Cardiac muscle cell (in vitro differentiated cells and primary cell): ENCODE measurements around the gene JMJD1C. TPM values are rescaled to one million over a fixed set of nuclear protein-coding genes. Genes with fewer than 3 reads are reported as not detected.

Source experiments
- DNase-seq, 2 donors: peaks; one replicate each; pipeline versions ENCODE4 v3.0.0 to v3.0.0-alpha.2; 2010 to 2017; ENCODE audit warnings: low read depth in 1 of 2, low spot score in 1 of 2
- H3K27ac ChIP-seq: fragments of 200-600 bp; sonication (generic); 2 replicates; pipeline ENCODE4 v1.5.1; 2016
- H3K27me3 ChIP-seq: fragments of 200-600 bp; sonication (generic); 2 replicates; pipeline ENCODE4 v1.6.0; 2016; ENCODE audit warnings: control low read depth
- H3K36me3 ChIP-seq: fragments of 200-600 bp; sonication (generic); 2 replicates; pipeline ENCODE4 v1.5.1; 2016; ENCODE audit warnings: control low read depth
- H3K4me1 ChIP-seq: fragments of 200-600 bp; sonication (generic); 2 replicates; pipeline ENCODE4 v1.8.1; 2017; ENCODE audit warnings: low read depth, mild to moderate bottlenecking, mixed run types
- H3K4me3 ChIP-seq: fragments of 200-600 bp; sonication (generic); 2 replicates; pipeline ENCODE4 v1.5.1; 2016; ENCODE audit warnings: mild to moderate bottlenecking
- H3K9me3 ChIP-seq: fragments of 200-600 bp; sonication (generic); 2 replicates; pipeline ENCODE4 v1.5.1; 2017; ENCODE audit warnings: low read depth, mild to moderate bottlenecking, control low read depth
- polyA plus RNA-seq: library from polyadenylated mRNA; unstranded; fragments of >200 nt; fragmentation: Nextera tagmentation; extraction: Ambion mirVana; gene quantifications from 2 replicates; pipeline ENCODE4 v1.2.1, GENCODE V29; 2016
- total RNA-seq: library from RNA; depleted of rRNA; stranded (reverse); fragments of >200 nt; gene quantifications from 2 replicates; pipeline ENCODE4 v1.2.3, GENCODE V29; 2016
- TF ChIP-seq, protein P1 (sequence below): IDR thresholded peaks from 2 replicates; pipeline ENCODE4 v1.5.1; 2012; ENCODE audit warnings: low read depth, mild to moderate bottlenecking, low read length

The JMJD1C gene
- total and polyA plus RNA-seq, 2 experiments from 2014 or later, result 59.1 to 144 TPM

DNA sequence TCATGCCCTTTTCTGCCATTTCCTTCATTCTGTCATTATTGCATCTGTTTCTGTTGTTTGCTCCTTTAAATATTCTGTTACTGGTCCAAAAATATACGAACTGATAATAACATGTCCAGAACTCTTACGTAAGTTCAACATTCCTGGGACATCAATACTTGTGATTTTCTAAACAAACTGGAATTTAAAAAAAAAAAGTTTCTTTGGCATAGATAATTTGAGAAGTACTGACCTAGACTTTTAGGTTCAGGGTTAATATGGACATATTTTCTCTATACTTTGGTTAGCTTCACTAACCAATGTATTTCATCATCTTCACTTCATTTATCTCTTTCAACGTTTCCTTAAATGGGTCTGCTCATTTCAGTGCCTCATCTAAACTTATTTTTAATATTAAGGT lies 147.3 kb downstream of the JMJD1C start:
- Histone ChIP-seq H3K27me3 (no peaks in the 10 kb centered on the region), H3K9me3 (no peaks in the 10 kb centered on the region), H3K36me3 (no peaks in the 10 kb centered on the region), H3K4me1 (peaks cover 3% of the 10 kb centered on the region), H3K4me3 (no peak overlapping the region), H3K27ac (no peak overlapping the region)
- peak in 1 of 2 donors; percentile 23 for DNase-seq
- TF ChIP-seq, protein P1, sequence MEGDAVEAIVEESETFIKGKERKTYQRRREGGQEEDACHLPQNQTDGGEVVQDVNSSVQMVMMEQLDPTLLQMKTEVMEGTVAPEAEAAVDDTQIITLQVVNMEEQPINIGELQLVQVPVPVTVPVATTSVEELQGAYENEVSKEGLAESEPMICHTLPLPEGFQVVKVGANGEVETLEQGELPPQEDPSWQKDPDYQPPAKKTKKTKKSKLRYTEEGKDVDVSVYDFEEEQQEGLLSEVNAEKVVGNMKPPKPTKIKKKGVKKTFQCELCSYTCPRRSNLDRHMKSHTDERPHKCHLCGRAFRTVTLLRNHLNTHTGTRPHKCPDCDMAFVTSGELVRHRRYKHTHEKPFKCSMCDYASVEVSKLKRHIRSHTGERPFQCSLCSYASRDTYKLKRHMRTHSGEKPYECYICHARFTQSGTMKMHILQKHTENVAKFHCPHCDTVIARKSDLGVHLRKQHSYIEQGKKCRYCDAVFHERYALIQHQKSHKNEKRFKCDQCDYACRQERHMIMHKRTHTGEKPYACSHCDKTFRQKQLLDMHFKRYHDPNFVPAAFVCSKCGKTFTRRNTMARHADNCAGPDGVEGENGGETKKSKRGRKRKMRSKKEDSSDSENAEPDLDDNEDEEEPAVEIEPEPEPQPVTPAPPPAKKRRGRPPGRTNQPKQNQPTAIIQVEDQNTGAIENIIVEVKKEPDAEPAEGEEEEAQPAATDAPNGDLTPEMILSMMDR, result no peak

DNA sequence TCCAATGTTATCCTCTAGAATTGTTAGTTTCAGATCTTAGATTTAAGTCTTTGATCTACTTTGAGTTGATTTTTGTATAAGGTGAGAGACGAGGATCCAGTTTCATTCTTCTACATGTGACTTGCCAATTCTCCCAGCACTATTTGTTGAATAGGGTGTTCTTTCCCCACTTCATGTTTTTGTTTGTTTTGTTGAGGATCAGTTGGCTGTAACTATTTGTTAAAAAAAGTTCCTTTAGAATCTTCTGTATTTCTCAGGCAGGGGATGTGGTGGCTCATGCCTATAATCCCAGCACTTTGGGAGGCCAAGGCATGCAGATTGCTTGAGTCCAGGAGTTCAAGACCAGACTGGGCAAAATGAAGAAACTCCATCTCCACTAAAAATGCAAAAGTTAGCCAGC lies 151.8 kb downstream of the JMJD1C start:
- H3K27ac ChIP-seq, result peak overlapping the region; percentile 1
- no peaks in the 10 kb centered on the region for H3K36me3 ChIP-seq
- TF ChIP-seq, protein P1, result no peak
- no peaks in the 10 kb centered on the region for H3K9me3 ChIP-seq
- no peak for DNase-seq
- no peak overlapping the region for H3K4me3 ChIP-seq
- no peaks in the 10 kb centered on the region for H3K4me1 ChIP-seq
- no peaks in the 10 kb centered on the region for H3K27me3 ChIP-seq

DNA sequence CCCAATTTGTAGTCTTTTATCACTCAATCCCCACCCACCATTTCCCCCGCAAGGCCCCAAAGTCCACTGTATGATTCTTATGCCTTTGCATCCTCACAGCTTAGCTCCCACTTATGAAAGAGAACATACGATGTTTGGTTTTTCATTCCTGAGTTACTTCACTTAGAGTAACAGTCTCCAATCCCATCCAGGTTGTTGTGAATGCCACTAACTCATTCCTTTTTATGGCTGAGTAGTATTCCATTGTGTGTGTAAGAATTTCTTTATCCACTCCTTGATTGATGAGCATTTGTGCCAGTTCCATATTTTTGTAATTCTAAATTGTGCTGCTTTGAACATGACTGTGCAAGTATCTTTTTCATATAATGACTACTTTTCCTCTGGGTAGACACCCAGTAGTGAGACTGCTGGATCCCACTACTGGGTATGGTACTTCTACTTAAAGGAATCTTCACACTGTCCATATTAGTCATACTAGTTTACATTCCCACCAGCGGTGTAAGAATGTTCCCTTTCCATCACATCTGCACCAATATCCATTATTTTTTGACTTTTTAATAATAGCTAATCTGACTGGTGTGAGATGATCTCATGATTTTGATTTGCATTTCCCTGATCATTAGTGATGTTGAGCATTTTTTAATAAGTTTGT lies 152.6 kb downstream of the JMJD1C start:
- Histone ChIP-seq H3K4me1 (no peaks in the 10 kb centered on the region), H3K4me3 (no peak overlapping the region), H3K27ac (peak overlapping the region; percentile 1), H3K36me3 (no peaks in the 10 kb centered on the region), H3K9me3 (no peaks in the 10 kb centered on the region), H3K27me3 (no peaks in the 10 kb centered on the region)
- TF ChIP-seq, protein P1, result no peak
- no peak for DNase-seq

DNA sequence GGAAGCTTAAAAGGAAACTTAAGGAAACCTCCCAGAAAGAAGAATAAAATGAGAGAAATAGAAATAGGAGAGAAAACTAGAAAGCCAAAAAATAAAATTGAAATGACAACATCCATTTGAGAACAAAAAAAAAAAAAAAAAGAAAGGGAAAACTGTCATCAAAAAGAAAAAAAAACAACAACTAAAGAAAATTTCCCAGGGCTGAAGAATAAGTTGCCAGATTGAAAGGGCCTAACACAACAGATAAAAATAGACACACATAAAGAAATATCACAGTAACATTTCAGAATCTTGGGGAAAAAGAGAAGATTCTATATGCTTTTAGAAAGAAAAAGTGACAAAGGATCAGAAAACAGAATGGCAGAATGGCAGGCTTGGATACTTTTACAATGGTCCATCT lies 157.1 kb downstream of the JMJD1C start:
- Histone ChIP-seq H3K9me3 (no peaks in the 10 kb centered on the region), H3K27ac (no peak overlapping the region), H3K4me1 (no peaks in the 10 kb centered on the region), H3K4me3 (no peak overlapping the region), H3K27me3 (no peaks in the 10 kb centered on the region), H3K36me3 (no peaks in the 10 kb centered on the region)
- TF ChIP-seq, protein P1, result no peak
- no peak for DNase-seq

DNA sequence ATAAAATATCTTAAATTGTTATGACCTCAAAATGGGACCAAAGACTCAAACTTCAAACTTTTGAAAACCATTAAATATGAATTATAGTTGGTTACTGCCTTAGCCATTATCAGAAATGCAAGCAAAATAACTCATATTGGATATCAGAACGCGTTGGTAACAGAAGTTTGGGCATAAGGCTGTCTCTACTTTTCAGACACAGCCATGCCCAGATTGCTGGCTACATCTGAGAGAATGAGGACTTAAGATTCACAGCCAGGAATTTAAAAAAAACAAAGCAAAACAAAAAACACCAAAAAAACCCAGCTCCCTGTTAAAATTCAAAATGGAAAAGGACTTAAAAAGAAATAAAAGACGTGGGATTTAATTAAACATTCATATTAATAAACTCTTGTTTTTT lies 161.6 kb downstream of the JMJD1C start:
- no peak overlapping the region for H3K27ac ChIP-seq
- DNase-seq, result no peak
- peaks cover 8% of the 10 kb centered on the region for H3K4me1 ChIP-seq
- TF ChIP-seq, protein P1, result no peak
- no peaks in the 10 kb centered on the region for H3K9me3 ChIP-seq
- no peak overlapping the region for H3K4me3 ChIP-seq
- H3K36me3 ChIP-seq, result no peaks in the 10 kb centered on the region
- H3K27me3 ChIP-seq, result no peaks in the 10 kb centered on the region
